H1 (cell line): ENCODE measurements around the gene F8. TPM values are rescaled to one million over a fixed set of nuclear protein-coding genes. Genes with fewer than 3 reads are reported as not detected.

Experiments
- CTCF ChIA-PET: fragments of 300-600 bp; sonication (Branson Sonifier 250); formaldehyde crosslinking; loops from one replicate; lab custom pipeline; 2021; ENCODE audit not compliant: partially characterized antibody; lab: Charles Lee
- POLR2A ChIA-PET: fragments of 300-600 bp; sonication (Branson Sonifier 250); formaldehyde crosslinking; loops from one replicate; lab custom pipeline; 2021; ENCODE audit warnings: inconsistent platforms; ENCODE audit not compliant: partially characterized antibody; lab: Charles Lee
- DNase-seq, 2 experiments: peaks; one replicate each; pipeline versions ENCODE4 v3.0.0 to v3.0.0-alpha.2; 2010 to 2022; ENCODE audit warnings: low spot score in 2 of 2, low read depth in 1 of 2, mixed read lengths in 1 of 2
- FAIRE-seq: peaks from 2 replicates; lab custom pipeline; 2011; peaks lifted over from hg19 to GRCh38; lab: Jason Lieb, UNC
- H2AFZ ChIP-seq: 2 replicates; pipeline ENCODE4 v1.8.1; 2012; ENCODE audit warnings: low read length, inconsistent platforms
- H2AK5ac ChIP-seq: 2 replicates; pipeline ENCODE4 v1.6.1; 2013; ENCODE audit warnings: low read depth, low read length
- H2BK120ac ChIP-seq: replicated peaks from 2 replicates; pipeline ENCODE3; 2013; ENCODE audit warnings: low read depth, low read length, inconsistent platforms
- H2BK12ac ChIP-seq: 2 replicates; pipeline ENCODE4 v1.6.1; 2013; ENCODE audit warnings: low read depth, low read length
- H2BK15ac ChIP-seq: 2 replicates; pipeline ENCODE4 v1.6.1; 2013; ENCODE audit warnings: low read length
- H2BK20ac ChIP-seq: 2 replicates; pipeline ENCODE4 v1.6.1; 2013; ENCODE audit warnings: low read length
- H2BK5ac ChIP-seq: 2 replicates; pipeline ENCODE4 v1.6.1; 2013; ENCODE audit warnings: low read depth, low read length
- H3K14ac ChIP-seq: 2 replicates; pipeline ENCODE4 v1.6.1; 2013; ENCODE audit warnings: inconsistent platforms; ENCODE audit not compliant: insufficient read length
- H3K18ac ChIP-seq: 2 replicates; pipeline ENCODE4 v1.6.1; 2013; ENCODE audit warnings: low read length; ENCODE audit errors: extremely low read depth
- H3K23ac ChIP-seq: 2 replicates; pipeline ENCODE4 v1.6.1; 2013; ENCODE audit warnings: inconsistent platforms; ENCODE audit not compliant: insufficient read length
- H3K23me2 ChIP-seq: 2 replicates; pipeline ENCODE4 v1.6.1; 2013; ENCODE audit warnings: low read depth, low read length
- H3K27ac ChIP-seq: 2 replicates; pipeline ENCODE4 v1.6.1; 2011; ENCODE audit warnings: low read depth, low read length, inconsistent platforms
- H3K27me3 ChIP-seq, 4 experiments: replicated peaks in 1 of 4; 1 replicate in 1 of 4; 2 replicates in 3 of 4; pipeline versions ENCODE4 v1.6.1 to v1.8.1; 2011 to 2013; ENCODE audit warnings: low read length in 3 of 4, mild to moderate bottlenecking in 3 of 4, inconsistent platforms in 2 of 4, mixed read lengths in 2 of 4, moderate library complexity in 1 of 4; ENCODE audit not compliant: control insufficient read depth in 3 of 4, insufficient read depth in 3 of 4; ENCODE audit errors: extremely low read depth in 1 of 4
- H3K36me3 ChIP-seq, 4 experiments: 2 replicates each; pipeline versions ENCODE4 v1.6.1 to v1.8.1; 2011 to 2013; ENCODE audit warnings: mild to moderate bottlenecking in 4 of 4, low read length in 3 of 4, moderate library complexity in 2 of 4, control low read depth in 1 of 4, inconsistent platforms in 1 of 4; ENCODE audit not compliant: insufficient read depth in 4 of 4, control insufficient read depth in 2 of 4
- H3K4ac ChIP-seq: replicated peaks from 2 replicates; pipeline ENCODE3; 2013; ENCODE audit warnings: low read length, low read depth, mixed read lengths, inconsistent platforms; ENCODE audit not compliant: insufficient read length
- H3K4me1 ChIP-seq, 4 experiments: replicated peaks in 1 of 4; 1 replicate in 1 of 4; 2 replicates in 3 of 4; pipeline versions ENCODE4 v1.6.1 to v1.8.1; 2011 to 2013; ENCODE audit warnings: low read length in 3 of 4, inconsistent platforms in 2 of 4, mixed read lengths in 1 of 4; ENCODE audit not compliant: insufficient read depth in 4 of 4, control insufficient read depth in 3 of 4
- H3K4me2 ChIP-seq, 2 experiments: 2 replicates each; pipeline versions ENCODE4 v1.6.1 to v1.8.1; 2011 to 2013; ENCODE audit warnings: low read depth in 2 of 2, low read length in 2 of 2, control low read depth in 1 of 2, inconsistent platforms in 1 of 2, mild to moderate bottlenecking in 1 of 2; ENCODE audit not compliant: insufficient read depth in 1 of 2
- H3K4me3 ChIP-seq, 4 experiments: fragments of 200-600, 300-600 bp in 1 of 4; sonication (generic), shearing (Covaris generic), sonication (Bioruptor Twin) in 1 of 4; 2 replicates each; pipeline versions ENCODE4 v1.5.1 to v1.8.1; 2011 to 2016; ENCODE audit warnings: low read length in 4 of 4, low read depth in 3 of 4, control low read depth in 2 of 4, inconsistent platforms in 2 of 4, mild to moderate bottlenecking in 2 of 4, mixed read lengths in 1 of 4, moderate library complexity in 1 of 4; ENCODE audit not compliant: insufficient read depth in 2 of 4; ENCODE audit errors: extremely low read depth in 1 of 4
- H3K56ac ChIP-seq: replicated peaks from 2 replicates; pipeline ENCODE3; 2013; ENCODE audit warnings: low read depth, mild to moderate bottlenecking, mixed read lengths, low read length, inconsistent platforms; ENCODE audit not compliant: insufficient read length
- H3K79me1 ChIP-seq: 2 replicates; pipeline ENCODE4 v1.6.1; 2013; ENCODE audit warnings: low read depth, low read length, control low read depth
- H3K79me2 ChIP-seq, 2 experiments: 2 replicates each; pipeline versions ENCODE4 v1.6.1 to v1.8.1; 2012 to 2013; ENCODE audit warnings: low read length in 2 of 2, mild to moderate bottlenecking in 2 of 2, inconsistent platforms in 1 of 2; ENCODE audit not compliant: insufficient read depth in 2 of 2, control insufficient read depth in 1 of 2
- H3K9ac ChIP-seq, 4 experiments: replicated peaks in 1 of 4; 1 replicate in 1 of 4; 2 replicates in 3 of 4; pipeline versions ENCODE4 v1.6.1 to v1.8.1; 2011 to 2013; ENCODE audit warnings: low read depth in 3 of 4, low read length in 3 of 4, control low read depth in 2 of 4, mild to moderate bottlenecking in 2 of 4, moderate library complexity in 2 of 4, inconsistent platforms in 1 of 4; ENCODE audit errors: extremely low read depth in 1 of 4
- H3K9me3 ChIP-seq, 2 experiments: 2 replicates each; pipeline versions ENCODE4 v1.6.1 to v1.8.1; 2012 to 2013; ENCODE audit warnings: mild to moderate bottlenecking in 2 of 2, moderate library complexity in 2 of 2, control low read depth in 1 of 2, inconsistent platforms in 1 of 2, low read depth in 1 of 2, low read length in 1 of 2, mixed read lengths in 1 of 2; ENCODE audit not compliant: insufficient read depth in 2 of 2
- H4K20me1 ChIP-seq, 2 experiments: replicated peaks in 1 of 2; 2 replicates each; pipeline versions ENCODE3 to v1.8.1; 2011 to 2013; ENCODE audit warnings: inconsistent platforms in 2 of 2, low read length in 2 of 2, mild to moderate bottlenecking in 1 of 2; ENCODE audit not compliant: insufficient read depth in 2 of 2, control insufficient read depth in 1 of 2
- H4K5ac ChIP-seq: 2 replicates; pipeline ENCODE4 v1.6.1; 2013; ENCODE audit warnings: low read length, low read depth, mixed read lengths, inconsistent platforms; ENCODE audit not compliant: insufficient read length
- H4K8ac ChIP-seq: 2 replicates; pipeline ENCODE4 v1.8.0; 2013; ENCODE audit warnings: mild to moderate bottlenecking, moderate library complexity, low read length, inconsistent platforms; ENCODE audit not compliant: insufficient read depth; ENCODE audit errors: extremely low read depth
- H4K91ac ChIP-seq: replicated peaks from 2 replicates; pipeline ENCODE3; 2013; ENCODE audit warnings: low read length, mixed read lengths, inconsistent platforms; ENCODE audit not compliant: insufficient read length
- CEBPB ChIP-seq: IDR thresholded peaks from 2 replicates; pipeline ENCODE4 v1.6.1; 2012; ENCODE audit warnings: low read depth, low read length
- EZH2 ChIP-seq: fragments of 200-600 bp; sonication (generic); IDR thresholded peaks from 2 replicates; pipeline ENCODE4 v1.7.1; 2012; ENCODE audit warnings: low read depth, mild to moderate bottlenecking, moderate library complexity, low read length, inconsistent platforms; ENCODE audit not compliant: severe bottlenecking
- JUND ChIP-seq: IDR thresholded peaks from 2 replicates; pipeline ENCODE4 v1.6.1; 2011; ENCODE audit warnings: mild to moderate bottlenecking, improper control_type of control experiment, low read length
- KDM5A ChIP-seq: fragments of 200-600 bp; IDR thresholded peaks from 2 replicates; pipeline ENCODE4 v1.7.1; 2012; ENCODE audit warnings: mild to moderate bottlenecking, low read length, inconsistent platforms, mixed read lengths
- MAFK ChIP-seq: IDR thresholded peaks from 2 replicates; pipeline ENCODE4 v1.6.1; 2012; ENCODE audit warnings: low read depth, mild to moderate bottlenecking, improper control_type of control experiment, low read length
- NRF1 ChIP-seq: IDR thresholded peaks from 2 replicates; pipeline ENCODE4 v1.6.1; 2011; ENCODE audit warnings: mild to moderate bottlenecking, low read depth, low read length, improper control_type of control experiment
- RFX5 ChIP-seq: IDR thresholded peaks from 2 replicates; pipeline ENCODE4 v1.6.1; 2011; ENCODE audit warnings: low read depth, low read length, improper control_type of control experiment, borderline replicate concordance
- RNF2 ChIP-seq: fragments of 200-900, 300-1000 bp; sonication (generic); IDR thresholded peaks from 2 replicates; pipeline ENCODE4 v1.7.1; 2016; ENCODE audit warnings: borderline replicate concordance, low read depth, mild to moderate bottlenecking, antibody characterized with exemption, low read length; ENCODE audit not compliant: poor library complexity, severe bottlenecking; ENCODE audit errors: missing control alignments
- SP2 ChIP-seq: IDR thresholded peaks from 2 replicates; pipeline ENCODE4 v1.6.1; 2012; ENCODE audit warnings: mild to moderate bottlenecking, low read length, inconsistent platforms
- SP4 ChIP-seq: IDR thresholded peaks from 2 replicates; pipeline ENCODE4 v1.6.1; 2012; ENCODE audit warnings: low read length, inconsistent platforms
- TEAD4 ChIP-seq: IDR thresholded peaks from 2 replicates; pipeline ENCODE4 v1.6.1; 2012; ENCODE audit warnings: low read depth, low read length, inconsistent platforms, mixed read lengths
- WGBS, 2 experiments: shearing (Covaris generic) in 1 of 2; methylation state at CpG; one replicate each; pipeline versions ENCODE4 v1.1.6 to v1.1.7; 2013 to 2015; ENCODE audit warnings: low lambda C conversion rate in 2 of 2, mixed read lengths in 2 of 2, inconsistent platforms in 1 of 2, low coverage in 1 of 2, missing lambda C conversion rate in 1 of 2; ENCODE audit not compliant: insufficient replicate concordance in 2 of 2, insufficient coverage in 1 of 2, insufficient read length in 1 of 2; ENCODE audit errors: extremely low coverage in 1 of 2, missing lambda C conversion rate in 1 of 2; 5-methylcytosine and 5-hydroxymethylcytosine counted together
- polyA plus RNA-seq, 7 experiments: library from polyadenylated mRNA; depleted of rRNA in 3 of 7; stranded (reverse) in 5 of 7; unstranded in 2 of 7; fragments of >200 nt in 5 of 7; fragments of 200-250 nt in 2 of 7; gene quantifications; 1 replicate in 5 of 7; 2 replicates in 1 of 7; 4 replicates in 1 of 7; pipeline versions ENCODE4 v1.2.1 to v1.2.3, GENCODE V29; 2011 to 2013; ENCODE audit warnings: missing spikeins in 2 of 7, mixed read lengths in 2 of 7
- total RNA-seq: library from RNA; stranded (reverse); fragmentation: NEBNext Ultra II Directional; extraction: Animal tissue kit (Norgen Biotek cat#: 25700); gene quantifications from 2 replicates; pipeline ENCODE4 v1.2.1, GENCODE V29; 2021
- TF ChIP-seq, protein P1 (sequence below): IDR thresholded peaks from 2 replicates; pipeline ENCODE4 v1.6.1; 2012; ENCODE audit warnings: inconsistent platforms

The F8 gene
- total and polyA plus RNA-seq, 2 of the 8 experiments (the other 6 are each of a cell fraction or from before 2014, with no cell fraction given), result 1.1 to 2.6 TPM

GRCh38 chrX:154827194-154828015, 195.1 kb downstream of the F8 start:
- H4K8ac ChIP-seq, result no peak overlapping the region
- FAIRE-seq (no peak), DNase-seq (no peak)
- H4K5ac ChIP-seq, result no peak overlapping the region
- H3K56ac ChIP-seq, result no peak overlapping the region
- H2BK5ac ChIP-seq, result no peak overlapping the region
- ChIA-PET POLR2A (no interaction called here), CTCF (interaction anchor here (1.0 kb wide), 2 partner anchors 11 to 22 kb away, joined by 3 to 7 read pairs; partner anchors contain the start of gene MPP1)
- H3K4me3 ChIP-seq, result no peak overlapping the region
- no peak overlapping the region for H3K23ac ChIP-seq
- no peak overlapping the region for H3K27ac ChIP-seq
- no peaks in the 10 kb centered on the region for H3K23me2 ChIP-seq
- H3K9ac ChIP-seq, result no peak overlapping the region
- WGBS, 2 experiments, result 81% methylated on average over 4 of the region's 4 CpGs; no CpG with 5 or more reads in 1 of the 2 experiments
- H3K14ac ChIP-seq, result no peak overlapping the region
- H2BK120ac ChIP-seq, result no peak overlapping the region
- no peak overlapping the region for H3K4me2 ChIP-seq
- no peaks in the 10 kb centered on the region for H3K79me2 ChIP-seq
- H2BK20ac ChIP-seq, result no peak overlapping the region
- H3K9me3 ChIP-seq, result no peaks in the 10 kb centered on the region
- H3K79me1 ChIP-seq, result no peaks in the 10 kb centered on the region
- no peak for TF ChIP-seq TEAD4
- TF ChIP-seq RNF2, result no peak
- no peak for TF ChIP-seq RFX5
- TF ChIP-seq, protein P1, sequence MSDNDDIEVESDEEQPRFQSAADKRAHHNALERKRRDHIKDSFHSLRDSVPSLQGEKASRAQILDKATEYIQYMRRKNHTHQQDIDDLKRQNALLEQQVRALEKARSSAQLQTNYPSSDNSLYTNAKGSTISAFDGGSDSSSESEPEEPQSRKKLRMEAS, result no peak
- no peak for TF ChIP-seq SP4
- no peak for TF ChIP-seq KDM5A
- no peak for TF ChIP-seq CEBPB
- no peak for TF ChIP-seq SP2
- TF ChIP-seq NRF1, result no peak
- TF ChIP-seq MAFK, result no peak
- TF ChIP-seq JUND, result no peak
- no peak for TF ChIP-seq EZH2
- TF ChIP-seq, all 59 proteins: peak for 0
- no peaks in the 10 kb centered on the region for H3K36me3 ChIP-seq
- no peak overlapping the region for H2BK15ac ChIP-seq
- no peaks in the 10 kb centered on the region for H4K20me1 ChIP-seq
- no peak overlapping the region for H3K4ac ChIP-seq
- no peak overlapping the region for H2AK5ac ChIP-seq
- H4K91ac ChIP-seq, result no peak overlapping the region
- H3K18ac ChIP-seq, result no peak overlapping the region
- H2AFZ ChIP-seq, result no peak overlapping the region
- H2BK12ac ChIP-seq, result no peak overlapping the region
- H3K27me3 ChIP-seq, result no peaks in the 10 kb centered on the region
- no peaks in the 10 kb centered on the region; a peak in 1 of 7 replicates for H3K4me1 ChIP-seq
